HCT116 (cell line): ENCODE data around the gene TRAK1.

Source experiments
- CTCF ChIP-seq, 3 experiments: fragments of 200-600 bp in 1 of 3; sonication (generic) in 1 of 3; IDR thresholded peaks in 2 of 3; conservative IDR thresholded peaks in 1 of 3; 2 replicates each; pipeline ENCODE4 v1.5.1; 2012 to 2017; ENCODE audit warnings: low read depth in 2 of 3, low read length in 2 of 3, antibody characterized with exemption in 1 of 3, borderline replicate concordance in 1 of 3, control low read depth in 1 of 3, mild to moderate bottlenecking in 1 of 3, mixed read lengths in 1 of 3, mixed run types in 1 of 3, moderate library complexity in 1 of 3; ENCODE audit not compliant: insufficient read depth in 1 of 3
- EZH2 ChIP-seq: fragments of 200-600 bp; sonication (generic); IDR thresholded peaks from 2 replicates; pipeline ENCODE4 v1.6.1; 2017; ENCODE audit warnings: antibody characterized with exemption, mixed run types
- POLR2A ChIP-seq: IDR thresholded peaks from 2 replicates; pipeline ENCODE4 v1.7.0; 2011; ENCODE audit warnings: borderline replicate concordance; ENCODE audit not compliant: insufficient read depth, insufficient read length; ENCODE audit errors: extremely low read depth
- POLR2AphosphoS5 ChIP-seq: IDR thresholded peaks from 2 replicates; pipeline ENCODE4 v1.6.1; 2011; ENCODE audit warnings: mild to moderate bottlenecking, low read depth, low read length, moderate library complexity
- SRF ChIP-seq: IDR thresholded peaks from 2 replicates; pipeline ENCODE4 v1.6.1; 2012; ENCODE audit warnings: low read depth

- TF ChIP-seq SRF, result no peak
- TF ChIP-seq CTCF (IDR thresholded peaks at IDR 0.05 in 2 of 3, conservative IDR thresholded peaks at IDR 0.05 in 1 of 3; ENCODE audit: borderline replicate concordance in 1 of 3, insufficient read depth in 1 of 3, low read depth in 2 of 3, low read length in 2 of 3), result no peak
- TF ChIP-seq POLR2AphosphoS5, result no peak
- no peak for TF ChIP-seq EZH2
- no peak for TF ChIP-seq POLR2A
Observed at GRCh38 chr3:42068303-42069088, 22.7 kb upstream of the TRAK1 start.
